VCaP (cell line): ENCODE results near the gene RBM20.

Experiments
- H3K27ac ChIP-seq: fragments of 450-650 bp; 2 replicates; pipeline ENCODE4 v1.5.1; 2017
- TF ChIP-seq, protein P1 (sequence below): fragments of 450-650 bp; conservative IDR thresholded peaks from 2 replicates; pipeline ENCODE4 v1.5.1; 2017; ENCODE audit warnings: mild to moderate bottlenecking, moderate library complexity

Gene RBM20

DNA sequence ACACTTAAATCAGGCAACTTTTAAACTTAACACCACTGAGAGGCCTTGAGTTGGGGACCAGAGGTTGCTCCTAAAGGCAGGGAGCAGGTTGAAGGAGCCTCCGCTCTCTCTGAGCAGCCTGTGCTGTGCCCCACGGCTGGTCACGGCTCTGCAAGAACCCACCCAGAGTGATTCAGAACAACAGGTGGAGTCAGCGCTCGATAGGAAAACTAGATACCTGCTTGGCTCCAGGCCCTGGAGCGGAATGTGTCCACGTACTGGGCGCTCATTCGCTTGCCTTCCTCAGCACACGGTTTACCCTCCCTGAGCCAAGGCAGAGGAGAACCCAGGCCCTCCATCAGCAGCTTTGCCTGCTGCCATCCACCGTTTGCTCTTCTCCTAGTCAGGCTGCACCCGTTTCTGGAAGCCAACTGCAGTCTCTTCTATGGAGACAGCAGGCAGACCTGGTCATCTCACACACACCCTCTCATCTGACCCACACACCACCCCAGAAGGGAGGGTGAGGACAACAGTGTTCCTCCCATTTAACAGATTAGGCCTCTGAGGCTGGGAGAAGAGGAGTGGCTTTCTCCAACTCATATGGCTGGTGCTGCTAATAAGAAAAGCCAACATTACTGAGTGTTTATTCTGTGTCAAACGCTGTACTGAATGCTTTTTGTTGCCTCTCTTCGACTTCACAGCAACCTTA, 189.9 kb downstream of the RBM20 start:
- no peak overlapping the region for H3K27ac ChIP-seq
- TF ChIP-seq, protein P1, sequence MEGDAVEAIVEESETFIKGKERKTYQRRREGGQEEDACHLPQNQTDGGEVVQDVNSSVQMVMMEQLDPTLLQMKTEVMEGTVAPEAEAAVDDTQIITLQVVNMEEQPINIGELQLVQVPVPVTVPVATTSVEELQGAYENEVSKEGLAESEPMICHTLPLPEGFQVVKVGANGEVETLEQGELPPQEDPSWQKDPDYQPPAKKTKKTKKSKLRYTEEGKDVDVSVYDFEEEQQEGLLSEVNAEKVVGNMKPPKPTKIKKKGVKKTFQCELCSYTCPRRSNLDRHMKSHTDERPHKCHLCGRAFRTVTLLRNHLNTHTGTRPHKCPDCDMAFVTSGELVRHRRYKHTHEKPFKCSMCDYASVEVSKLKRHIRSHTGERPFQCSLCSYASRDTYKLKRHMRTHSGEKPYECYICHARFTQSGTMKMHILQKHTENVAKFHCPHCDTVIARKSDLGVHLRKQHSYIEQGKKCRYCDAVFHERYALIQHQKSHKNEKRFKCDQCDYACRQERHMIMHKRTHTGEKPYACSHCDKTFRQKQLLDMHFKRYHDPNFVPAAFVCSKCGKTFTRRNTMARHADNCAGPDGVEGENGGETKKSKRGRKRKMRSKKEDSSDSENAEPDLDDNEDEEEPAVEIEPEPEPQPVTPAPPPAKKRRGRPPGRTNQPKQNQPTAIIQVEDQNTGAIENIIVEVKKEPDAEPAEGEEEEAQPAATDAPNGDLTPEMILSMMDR, result no peak

DNA sequence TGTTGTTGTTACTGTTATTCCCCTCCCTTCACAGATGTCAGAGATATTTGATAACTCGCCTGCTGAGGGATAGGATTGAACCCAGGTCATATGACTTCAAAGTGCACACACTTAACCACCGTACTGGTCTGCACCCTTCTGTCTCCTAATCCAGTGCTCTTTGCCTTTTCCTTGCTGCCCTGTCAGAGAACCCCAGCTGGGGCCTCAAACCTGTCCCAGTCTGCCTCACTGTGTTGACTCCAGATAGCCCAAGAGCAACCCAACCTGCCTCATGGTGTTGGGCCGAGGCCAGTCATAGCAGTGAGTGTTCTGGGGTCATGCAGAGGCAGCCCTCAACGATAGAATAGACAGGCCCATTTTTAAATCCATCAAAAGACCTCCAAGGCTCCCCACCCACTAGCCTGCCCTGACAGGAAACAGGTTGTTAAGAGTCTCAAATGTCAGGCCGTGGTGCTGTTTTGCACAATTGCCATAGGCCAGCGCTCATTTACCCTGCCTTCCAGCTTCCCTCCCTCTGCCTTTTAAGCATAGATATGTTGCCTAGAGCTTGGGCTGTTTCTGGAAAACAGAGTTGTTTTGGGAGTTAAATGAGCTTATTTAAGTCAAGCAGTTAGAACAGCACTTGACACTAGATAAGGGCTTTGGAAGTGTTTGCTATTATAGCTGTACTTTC, 190.6 kb downstream of the RBM20 start:
- no peak overlapping the region for H3K27ac ChIP-seq
- TF ChIP-seq, protein P1, result no peak

DNA sequence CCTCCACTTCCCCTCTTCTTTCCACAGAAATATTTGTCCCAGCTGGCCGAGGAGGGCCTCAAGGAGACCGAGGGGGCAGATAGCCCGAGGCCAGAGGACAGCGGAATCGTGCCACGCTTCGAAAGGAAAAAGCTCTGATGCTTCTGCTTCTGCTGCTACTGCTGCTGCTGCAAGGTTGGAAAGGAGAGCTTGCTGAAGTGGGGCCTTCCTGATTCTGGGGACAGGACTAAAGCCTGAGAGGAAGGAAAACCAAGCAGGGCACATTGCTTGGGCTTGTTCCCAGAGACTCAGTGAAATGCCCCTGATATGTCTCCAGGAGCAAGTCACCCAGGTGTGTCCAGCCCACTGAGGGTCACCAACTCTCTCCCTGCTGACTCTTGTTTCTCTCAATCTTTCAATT, 191.7 kb downstream of the RBM20 start:
- TF ChIP-seq, protein P1, result no peak
- no peak overlapping the region for H3K27ac ChIP-seq

DNA sequence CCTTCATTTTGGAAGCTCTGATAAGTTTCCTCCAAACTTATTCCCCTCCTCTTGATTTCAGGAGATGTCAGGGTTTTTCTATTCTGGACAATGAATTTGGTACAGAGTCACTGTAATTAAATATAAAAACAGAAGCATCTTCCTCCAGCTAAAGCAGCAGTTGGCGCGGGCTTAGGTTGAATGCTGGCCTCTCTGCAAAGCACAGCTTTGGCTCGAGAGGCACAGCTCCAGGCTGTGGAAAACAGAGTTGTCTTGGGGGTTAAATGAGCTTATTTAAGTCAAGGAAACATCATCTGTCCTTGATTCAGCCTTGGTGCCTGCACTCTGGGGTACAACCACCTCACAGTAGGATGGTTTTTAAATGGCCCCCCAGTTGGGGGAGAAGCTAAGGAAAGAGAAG, 192.6 kb downstream of the RBM20 start:
- H3K27ac ChIP-seq, result peak overlapping the region; percentile 71
- TF ChIP-seq, protein P1, result no peak

DNA sequence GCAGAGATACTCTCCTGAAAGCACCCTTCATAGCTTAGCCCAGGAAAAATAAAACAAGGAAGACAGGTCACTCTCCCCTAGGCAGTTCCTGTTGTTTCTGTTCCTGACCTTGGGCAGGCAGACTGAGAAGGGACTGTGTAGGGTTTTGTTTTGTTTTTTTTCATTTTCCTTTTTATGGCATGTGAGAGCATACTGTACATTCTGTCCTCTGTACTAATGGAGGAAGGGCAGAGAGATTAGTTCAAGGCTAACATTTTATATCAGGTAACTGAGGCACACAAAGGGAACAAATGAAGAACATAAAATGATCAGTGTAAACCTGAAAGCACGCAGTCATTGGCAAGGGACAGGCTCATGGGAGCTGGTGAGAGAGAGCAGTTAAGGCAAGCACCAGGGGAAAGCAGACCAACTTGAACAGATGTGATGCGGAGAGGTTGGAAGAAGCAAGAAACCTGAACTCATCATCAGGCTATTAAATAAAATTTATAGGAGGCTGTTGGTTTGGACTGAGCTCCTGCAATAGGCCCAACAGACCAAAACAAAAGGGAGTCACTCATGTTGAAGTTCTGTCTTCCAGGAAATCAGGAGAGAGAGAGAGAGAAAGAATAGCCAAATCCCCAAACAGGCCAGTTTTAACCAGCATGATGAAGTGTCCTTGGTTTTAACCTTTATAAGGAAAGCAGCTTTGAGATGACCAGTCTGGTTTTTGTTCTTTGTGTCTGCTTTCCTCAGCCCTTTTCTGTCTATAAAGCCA, 193.5 kb downstream of the RBM20 start:
- TF ChIP-seq, protein P1, result no peak
- peak overlapping the region; percentile 71 for H3K27ac ChIP-seq

DNA sequence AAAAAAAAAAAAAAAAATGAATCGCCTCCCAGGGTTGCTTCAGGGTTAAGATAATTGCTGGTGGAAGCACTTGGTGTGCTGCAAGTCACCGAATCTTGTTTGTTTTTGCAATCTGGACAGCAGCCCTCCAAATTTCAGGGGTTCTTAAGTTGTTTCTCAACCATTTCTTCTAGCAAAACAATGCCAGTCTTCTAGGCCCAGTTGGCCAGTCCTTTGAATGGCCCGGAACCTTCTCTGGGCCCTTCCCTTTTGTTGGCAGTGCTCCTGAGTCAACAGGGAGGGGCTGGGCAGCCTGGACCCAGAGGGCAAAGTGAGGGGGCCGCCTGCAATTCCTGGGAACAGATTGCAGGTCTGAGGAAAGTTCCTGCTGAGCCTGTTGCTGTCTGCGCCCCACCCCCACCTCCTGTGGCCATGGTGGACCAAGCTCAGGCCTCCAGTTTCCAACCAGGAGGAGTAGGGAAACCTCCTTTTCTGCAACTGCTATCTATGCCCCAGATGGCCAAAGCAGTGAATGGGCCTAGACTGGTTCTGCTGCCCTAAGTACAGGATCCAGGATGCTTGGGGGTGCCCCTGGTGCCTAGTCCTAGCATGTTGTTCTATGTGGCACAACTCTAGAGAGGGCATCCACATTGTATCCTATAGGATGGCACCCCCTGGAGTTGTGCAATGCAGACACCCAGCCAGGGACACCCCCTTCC, 196.2 kb downstream of the RBM20 start:
- H3K27ac ChIP-seq, result no peak overlapping the region
- TF ChIP-seq, protein P1, result no peak
